HEK293T (cell line): ENCODE data around the gene CD70.
"Not testable (repeated sequence)": the region's sequence is repeated elsewhere in the genome, so short reads cannot be mapped to it uniquely, and the experiment has no call there.

ENCODE experiments used
- CTCF ChIA-PET: fragments of 350-600 bp; formaldehyde crosslinking; extraction: SDS; loops from one replicate; lab custom pipeline; 2021; ENCODE audit warnings: antibody characterized with exemption, inconsistent platforms; lab: Yijun Ruan, JAX
- POLR2A ChIA-PET: fragments of 350-600 bp; formaldehyde crosslinking; extraction: SDS; loops from one replicate; lab custom pipeline; 2020; ENCODE audit warnings: antibody characterized with exemption, inconsistent platforms; lab: Yijun Ruan, JAX
- DNase-seq: peaks from one replicate; pipeline ENCODE4 v3.0.0; 2012; ENCODE audit warnings: mixed read lengths; ENCODE audit errors: extremely low spot score
- ARNT ChIP-seq: fragments of 450-650 bp; IDR thresholded peaks from 2 replicates; pipeline ENCODE4 v1.6.1; 2017; ENCODE audit warnings: mild to moderate bottlenecking
- BHLHE40 ChIP-seq: fragments of 450-650 bp; IDR thresholded peaks from 2 replicates; pipeline ENCODE4 v1.6.1; 2016; ENCODE audit warnings: mild to moderate bottlenecking, moderate library complexity, borderline replicate concordance
- CTBP1 ChIP-seq: fragments of 450-650 bp; IDR thresholded peaks from 2 replicates; pipeline ENCODE4 v1.6.1; 2016; ENCODE audit warnings: borderline replicate concordance
- ELF4 ChIP-seq: fragments of 450-650 bp; IDR thresholded peaks from 2 replicates; pipeline ENCODE4 v1.6.1; 2017; ENCODE audit warnings: antibody characterized with exemption
- FOXA1 ChIP-seq: fragments of 450-650 bp; IDR thresholded peaks from 2 replicates; pipeline ENCODE4 v1.6.1; 2016; ENCODE audit warnings: mild to moderate bottlenecking
- FOXK2 ChIP-seq: fragments of 450-650 bp; IDR thresholded peaks from 2 replicates; pipeline ENCODE4 v1.6.1; 2016; ENCODE audit warnings: mild to moderate bottlenecking
- FOXM1 ChIP-seq: fragments of 450-650 bp; IDR thresholded peaks from 2 replicates; pipeline ENCODE4 v1.6.1; 2017; ENCODE audit warnings: mild to moderate bottlenecking, borderline replicate concordance
- HDGF ChIP-seq: fragments of 450-650 bp; IDR thresholded peaks from 2 replicates; pipeline ENCODE4 v1.6.1; 2017; ENCODE audit warnings: antibody characterized with exemption, borderline replicate concordance
- L3MBTL2 ChIP-seq: fragments of 450-650 bp; conservative IDR thresholded peaks from 2 replicates; pipeline ENCODE4 v1.6.1; 2016; ENCODE audit warnings: mild to moderate bottlenecking
- LEF1 ChIP-seq: fragments of 450-650 bp; IDR thresholded peaks from 2 replicates; pipeline ENCODE4 v1.6.1; 2017; ENCODE audit warnings: mild to moderate bottlenecking, borderline replicate concordance
- NFRKB ChIP-seq: fragments of 450-650 bp; IDR thresholded peaks from 2 replicates; pipeline ENCODE4 v1.6.1; 2016; ENCODE audit warnings: mild to moderate bottlenecking, moderate library complexity
- SP1 ChIP-seq: fragments of 450-650 bp; IDR thresholded peaks from 2 replicates; pipeline ENCODE4 v1.6.1; 2017
- SUZ12 ChIP-seq: fragments of 450-650 bp; IDR thresholded peaks from 2 replicates; pipeline ENCODE4 v1.6.1; 2016; ENCODE audit warnings: mild to moderate bottlenecking
- TARDBP ChIP-seq: fragments of 450-650 bp; IDR thresholded peaks from 2 replicates; pipeline ENCODE4 v1.6.1; 2016
- ZNF384 ChIP-seq: fragments of 450-650 bp; IDR thresholded peaks from 2 replicates; pipeline ENCODE4 v1.6.1; 2016
- TF ChIP-seq, protein P1 (sequence below): fragments of 450-650 bp; IDR thresholded peaks from 2 replicates; pipeline ENCODE4 v1.6.1; 2016

CD70 gene

DNA sequence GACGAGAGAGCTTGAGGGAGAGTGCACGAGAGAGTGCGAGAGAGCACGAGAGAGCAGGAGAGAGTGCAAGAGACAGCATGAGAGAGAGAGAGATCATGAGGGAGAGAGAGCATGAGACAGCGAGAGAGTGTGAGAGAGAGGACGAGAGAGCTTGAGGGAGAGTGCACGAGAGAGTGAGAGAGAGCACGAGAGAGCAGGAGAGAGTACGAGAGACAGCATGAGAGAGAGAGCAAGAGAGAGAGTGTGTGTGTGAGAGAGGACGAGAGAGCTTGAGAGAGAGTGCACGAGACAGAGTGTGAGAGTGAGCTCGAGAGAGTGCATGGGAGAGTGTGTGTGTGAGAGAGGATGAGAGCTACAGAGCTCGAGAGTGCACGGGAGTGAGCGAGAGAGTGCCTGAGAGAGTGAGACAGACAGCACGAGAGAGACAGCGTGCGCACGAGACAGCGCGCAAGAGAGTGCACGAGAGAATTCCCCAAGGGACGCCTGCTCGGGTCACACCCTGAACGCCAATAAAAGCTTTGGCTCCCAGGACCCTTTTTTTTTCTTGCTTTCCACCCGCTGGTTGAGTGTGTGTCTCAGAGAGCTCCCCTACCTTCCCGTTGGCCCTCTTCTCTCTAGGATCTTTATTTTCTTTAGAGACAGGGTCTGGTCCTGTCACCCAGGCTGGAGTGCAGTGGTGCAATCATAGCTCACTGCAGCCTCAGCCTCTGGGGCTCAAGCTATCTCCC is 3.7 kb downstream of the CD70 start:
- POLR2A ChIA-PET, result interaction anchor here (1.5 kb wide), 1 partner anchor 57 kb away, joined by 3 read pairs; the partner anchor contains the start of gene TNFSF9
- CTCF ChIA-PET, result no interaction called here
- no peak for DNase-seq
- TF ChIP-seq L3MBTL2 (peak; percentile 81), ZNF384 (no peak)

DNA sequence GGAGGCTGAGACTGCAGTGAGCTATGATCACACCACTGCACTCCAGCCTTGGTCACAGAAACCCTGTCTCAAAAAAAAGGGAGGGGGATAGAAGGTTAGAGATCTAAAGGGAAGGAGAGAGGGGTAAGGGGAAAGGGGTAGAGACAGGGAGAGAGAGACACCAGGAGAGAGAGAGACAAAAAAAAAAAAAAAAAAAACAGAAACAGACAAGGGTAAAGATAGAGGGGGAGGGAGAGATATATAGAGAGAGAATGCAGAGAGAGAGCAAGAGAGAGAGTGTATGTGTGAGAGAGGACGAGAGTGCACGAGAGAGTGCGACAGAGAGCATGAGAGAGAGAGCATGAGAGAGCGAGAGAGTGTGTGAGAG is 4.2 kb downstream of the CD70 start:
- ChIA-PET POLR2A (interaction anchor here (1.5 kb wide), 1 partner anchor 56 kb away, joined by 3 read pairs; the partner anchor contains the start of gene TNFSF9), CTCF (no interaction called here)
- TF ChIP-seq CTBP1, result no peak
- TF ChIP-seq ZNF384, result peak; percentile 69
- no peak for DNase-seq

DNA sequence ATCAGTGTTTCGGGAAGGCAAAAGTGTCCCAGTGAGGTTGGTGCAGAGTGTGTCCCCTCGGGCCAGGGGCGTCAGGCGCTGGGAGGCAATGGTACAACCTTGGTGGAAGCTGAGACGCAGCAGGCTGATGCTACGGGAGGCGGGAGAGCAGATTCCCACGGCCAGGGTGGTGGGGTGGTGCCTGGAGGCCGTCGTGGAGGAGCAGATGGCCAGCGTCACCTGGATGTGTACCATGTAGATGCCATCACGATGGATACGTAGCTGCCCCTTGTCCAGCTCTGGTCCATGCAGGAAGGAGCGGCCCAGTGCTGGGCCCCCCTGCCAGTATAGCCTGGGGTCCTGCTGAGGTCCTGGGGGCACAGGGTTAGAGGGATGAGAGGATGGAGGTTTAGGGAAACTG is 4.9 kb downstream of the CD70 start:
- no peak for DNase-seq
- ChIA-PET POLR2A (interaction anchor here (1.5 kb wide), 1 partner anchor 55 kb away, joined by 3 read pairs; the partner anchor contains the start of gene TNFSF9), CTCF (no interaction called here)
- TF ChIP-seq L3MBTL2, result no peak
- no peak for TF ChIP-seq CTBP1
- TF ChIP-seq NFRKB, result no peak
- no peak for TF ChIP-seq ELF4

- POLR2A ChIA-PET, DNase-seq: not testable (repeated sequence)
- CTCF ChIA-PET, result interaction anchor here (0.6 kb wide), 1 partner anchor 78 kb away, joined by 3 read pairs; no protein-coding TSS in a partner anchor
Observed at GRCh38 chr19:6582515-6583484, 8.2 kb downstream of the CD70 start.

- no peak for TF ChIP-seq ELF4
- no peak for DNase-seq
- POLR2A ChIA-PET, result no interaction called here
- CTCF ChIA-PET, result no interaction called here
Observed at GRCh38 chr19:6580313-6580712, 10.6 kb downstream of the CD70 start.

- TF ChIP-seq CTBP1 (no peak), ARNT (no peak), FOXA1 (no peak), L3MBTL2 (no peak), ELF4 (no peak), SP1 (no peak), HDGF (no peak)
- CTCF ChIA-PET, result no interaction called here
- no peak for DNase-seq
- POLR2A ChIA-PET, result no interaction called here
Observed at GRCh38 chr19:6579450-6580178, 11.3 kb downstream of the CD70 start.

DNA sequence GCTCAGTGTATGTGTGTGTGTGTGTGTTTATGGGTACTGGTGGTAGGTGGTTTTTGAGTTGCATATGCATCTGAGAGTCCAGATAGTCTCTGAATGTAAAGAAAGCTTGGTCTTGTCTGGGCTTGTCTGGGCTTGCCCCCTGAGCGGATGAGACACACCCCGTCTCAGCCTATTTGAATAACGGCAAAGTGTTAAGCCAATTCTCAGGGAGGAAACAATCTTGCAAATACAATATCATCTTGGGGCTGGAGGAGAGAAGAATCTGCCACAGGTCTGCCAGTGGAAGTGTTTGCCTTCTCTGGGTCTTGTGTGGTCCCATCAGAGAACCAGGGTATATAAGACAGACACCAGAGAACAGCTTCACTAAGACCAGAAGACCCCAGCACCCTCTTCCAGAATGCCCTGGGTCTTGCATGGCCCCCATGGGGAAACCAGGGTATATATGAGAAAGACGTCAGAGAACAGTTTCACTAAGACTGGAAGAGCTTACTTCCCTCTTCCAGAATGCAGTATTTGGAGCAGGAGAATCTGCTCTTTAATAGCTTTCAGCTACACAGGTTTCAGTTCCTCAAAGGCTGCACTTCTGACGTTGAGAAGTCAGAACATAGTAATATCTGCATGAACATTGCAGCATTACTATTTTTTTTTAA is 13.3 kb downstream of the CD70 start:
- ChIA-PET POLR2A (interaction anchor here (0.6 to 1.1 kb wide), 2 partner anchors 47 to 160 kb away, joined by 3 read pairs; partner anchors contain the start of gene TNFSF9), CTCF (no interaction called here)
- DNase-seq, result no peak
- TF ChIP-seq HDGF (no peak), CTBP1 (no peak), SP1 (no peak), ARNT (no peak), L3MBTL2 (no peak), TARDBP (no peak), BHLHE40 (no peak), NFRKB (no peak), FOXK2 (no peak), FOXA1 (no peak), FOXM1 (no peak), ELF4 (no peak), SUZ12 (no peak), ZNF384 (no peak), LEF1 (no peak)
- TF ChIP-seq, protein P1, sequence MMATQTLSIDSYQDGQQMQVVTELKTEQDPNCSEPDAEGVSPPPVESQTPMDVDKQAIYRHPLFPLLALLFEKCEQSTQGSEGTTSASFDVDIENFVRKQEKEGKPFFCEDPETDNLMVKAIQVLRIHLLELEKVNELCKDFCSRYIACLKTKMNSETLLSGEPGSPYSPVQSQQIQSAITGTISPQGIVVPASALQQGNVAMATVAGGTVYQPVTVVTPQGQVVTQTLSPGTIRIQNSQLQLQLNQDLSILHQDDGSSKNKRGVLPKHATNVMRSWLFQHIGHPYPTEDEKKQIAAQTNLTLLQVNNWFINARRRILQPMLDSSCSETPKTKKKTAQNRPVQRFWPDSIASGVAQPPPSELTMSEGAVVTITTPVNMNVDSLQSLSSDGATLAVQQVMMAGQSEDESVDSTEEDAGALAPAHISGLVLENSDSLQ, result no peak
